T follicular helper cell (primary cell): Measurements from ENCODE around the gene NBEA.
"Not testable (repeated sequence)": the region's sequence is repeated elsewhere in the genome, so short reads cannot be mapped to it uniquely, and the experiment has no call there.

Experiments
- DNase-seq: peaks from one replicate; pipeline ENCODE4 v3.0.0-alpha.2; 2020; ENCODE audit warnings: low read depth

Gene NBEA

GRCh38 chr13:35058585-35058984 lies 116.5 kb downstream of the NBEA start:
- DNase-seq: not testable (repeated sequence)

DNA sequence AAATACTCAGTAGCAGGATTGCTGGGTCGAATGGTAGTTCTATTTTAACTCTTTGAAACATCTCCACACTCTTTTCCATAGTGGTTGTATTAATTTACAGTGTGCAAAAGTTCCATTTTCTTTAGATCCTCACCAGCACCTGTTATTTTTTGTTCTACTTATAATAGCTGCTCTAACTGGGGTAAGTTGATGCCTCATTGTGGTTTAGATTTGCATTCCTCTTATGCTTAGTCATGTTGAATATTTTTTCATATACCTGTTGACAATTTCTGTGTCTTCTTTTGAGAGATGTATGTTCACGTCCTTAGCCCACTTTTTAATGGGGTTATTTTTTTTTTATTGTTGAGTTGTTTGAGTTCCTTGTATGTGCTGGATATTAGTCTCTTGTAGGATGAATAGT lies 144.6 kb downstream of the NBEA start:
- DNase-seq: no peak

DNA sequence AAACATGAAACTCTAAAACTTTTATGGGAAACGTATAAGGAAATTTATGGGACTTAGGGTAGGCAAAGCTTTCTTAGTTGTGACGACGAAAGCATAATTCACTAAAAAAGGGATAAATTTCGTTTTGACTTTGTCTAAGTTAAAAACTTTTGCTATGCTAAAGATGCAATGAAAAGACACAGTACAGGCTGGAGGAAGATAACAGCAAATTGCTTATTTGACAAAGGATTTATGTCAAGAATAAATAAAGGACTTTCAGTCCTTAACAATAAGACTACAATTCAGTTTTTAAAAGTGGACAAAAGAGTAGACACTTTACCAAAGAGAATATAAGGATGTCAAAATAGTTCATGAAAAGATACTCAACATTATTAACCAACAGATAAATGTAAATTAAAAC lies 150.2 kb downstream of the NBEA start:
- DNase-seq: no peak

GRCh38 chr13:35092751-35093150 lies 150.7 kb downstream of the NBEA start:
- DNase-seq: no peak

- no peak for DNase-seq
These were observed 151.3 kb downstream of the NBEA start for GRCh38 chr13:35093356-35093755.

GRCh38 chr13:35106771-35107170 lies 164.7 kb downstream of the NBEA start:
- not testable (repeated sequence) for DNase-seq

- DNase-seq: no peak
These were observed 165.5 kb downstream of the NBEA start for GRCh38 chr13:35107535-35107934.

DNA sequence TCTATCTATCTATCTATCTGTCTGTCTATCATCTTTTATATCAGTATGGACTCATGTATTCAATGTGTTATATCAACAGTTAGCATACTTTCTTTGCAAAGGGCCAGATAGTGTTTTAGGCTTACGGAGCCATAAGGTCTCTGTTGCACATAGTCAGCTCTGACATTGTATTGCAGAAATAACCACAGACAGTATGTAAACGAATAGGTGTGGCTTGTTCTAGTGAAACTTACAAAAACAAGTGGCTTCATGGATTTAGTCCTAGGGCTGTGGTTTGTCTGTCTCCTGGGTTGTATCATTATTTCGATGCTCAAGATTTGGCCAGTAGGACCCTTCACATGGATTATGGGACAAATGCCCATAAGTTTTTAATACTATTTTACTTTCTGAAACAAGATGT lies 171.5 kb downstream of the NBEA start:
- DNase-seq: not testable (repeated sequence)

DNA sequence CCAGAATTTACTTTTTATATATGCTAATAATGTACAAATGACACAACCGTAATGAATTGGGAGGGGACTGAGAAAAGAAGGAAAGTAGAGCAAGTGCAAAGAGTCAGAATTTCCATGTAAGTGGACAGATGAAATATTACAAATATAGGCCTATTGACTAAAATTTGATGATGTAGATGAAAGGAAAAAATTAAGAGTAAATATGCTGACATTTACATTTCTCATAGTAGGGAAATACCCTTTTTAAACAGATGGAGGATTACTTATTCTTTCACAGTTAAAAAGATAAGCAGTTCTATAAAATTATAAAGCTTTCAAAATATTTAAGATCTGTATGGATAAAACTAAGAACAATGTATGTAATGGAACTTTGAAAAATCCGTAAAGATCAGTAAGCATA lies 185.4 kb downstream of the NBEA start:
- no peak for DNase-seq

DNA sequence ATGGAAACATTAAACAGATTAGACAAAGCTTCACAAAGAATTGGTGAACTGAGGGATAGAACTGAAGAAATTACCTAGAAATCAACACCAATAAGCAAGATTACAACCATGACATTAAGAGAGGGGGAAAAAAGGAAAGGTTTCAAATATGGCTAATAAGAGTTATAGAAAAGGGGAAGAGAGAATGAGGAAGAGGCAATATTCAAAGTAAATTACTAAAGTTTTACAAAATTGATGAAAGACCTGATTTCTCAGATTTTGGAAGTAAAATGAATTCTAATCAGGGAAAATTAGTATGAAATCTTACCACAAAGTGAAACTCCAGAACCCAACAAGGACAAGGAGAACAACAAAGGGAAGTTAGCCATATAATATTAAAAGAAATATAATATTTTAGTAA lies 187.4 kb downstream of the NBEA start:
- DNase-seq: no peak

GRCh38 chr13:35131471-35131870 lies 189.4 kb downstream of the NBEA start:
- DNase-seq: no peak

- no peak for DNase-seq
These were observed 194.5 kb downstream of the NBEA start for GRCh38 chr13:35136585-35136984.

GRCh38 chr13:35139591-35139990 lies 197.5 kb downstream of the NBEA start:
- no peak for DNase-seq

DNA sequence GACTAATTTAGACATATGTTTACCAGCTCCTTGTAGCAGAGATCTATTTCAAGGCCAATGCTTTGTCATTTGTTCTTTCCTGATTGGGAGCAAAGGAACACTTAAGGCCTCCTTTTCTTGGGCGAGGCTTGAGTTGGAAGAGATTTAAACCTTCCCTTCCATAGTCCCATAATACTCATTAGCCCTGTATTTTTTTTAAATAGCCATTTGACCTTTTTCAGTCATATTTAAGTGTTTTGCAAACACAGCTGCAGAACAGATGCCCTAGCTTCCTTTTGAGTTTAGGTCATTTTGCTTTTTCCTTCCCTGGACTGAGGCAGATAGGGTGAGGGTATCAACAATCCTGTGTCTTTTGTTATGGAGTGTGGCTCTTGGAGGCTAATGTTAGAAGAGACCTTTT lies 198.3 kb downstream of the NBEA start:
- no peak for DNase-seq

DNA sequence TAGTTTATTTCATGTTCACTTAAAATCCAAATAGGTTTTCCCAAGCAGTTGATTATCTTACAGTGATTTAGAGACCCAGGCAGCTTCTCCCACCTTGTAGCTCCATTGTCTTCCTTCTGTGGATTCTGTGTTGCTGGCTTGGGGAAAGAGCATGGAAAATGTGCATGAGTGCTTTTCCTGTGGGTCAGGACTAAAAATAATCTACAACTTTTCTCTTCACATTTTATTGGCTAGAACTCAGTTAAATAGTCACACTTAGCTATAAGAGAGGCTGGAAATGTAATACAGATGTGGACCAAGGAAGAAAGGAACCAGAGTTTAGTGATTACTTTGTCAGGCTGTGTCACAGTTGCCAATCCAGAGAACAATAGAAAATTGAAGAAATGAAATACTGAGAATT lies 198.8 kb downstream of the NBEA start:
- DNase-seq: no peak

DNA sequence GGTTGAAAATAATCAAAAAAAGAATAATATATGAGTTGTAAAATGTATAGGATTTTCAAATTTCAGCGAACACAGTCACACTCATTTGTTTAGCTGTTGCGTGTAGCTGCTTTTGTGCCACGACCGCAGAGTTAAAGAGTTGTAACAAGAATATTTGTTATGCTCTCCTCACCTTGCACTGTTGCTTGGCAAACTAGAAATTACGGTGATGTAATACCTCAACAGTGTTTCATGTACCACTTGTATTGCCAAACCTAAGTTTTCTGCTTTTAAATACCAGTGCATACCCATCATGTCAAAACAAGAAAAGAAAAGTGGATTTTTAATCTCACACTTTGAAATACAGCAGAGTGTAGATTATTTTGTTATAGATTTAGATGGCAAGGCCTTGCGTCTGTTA lies 201.1 kb downstream of the NBEA start:
- DNase-seq: no peak

- no peak for DNase-seq
These were observed 202.3 kb downstream of the NBEA start for GRCh38 chr13:35144166-35144890.

DNA sequence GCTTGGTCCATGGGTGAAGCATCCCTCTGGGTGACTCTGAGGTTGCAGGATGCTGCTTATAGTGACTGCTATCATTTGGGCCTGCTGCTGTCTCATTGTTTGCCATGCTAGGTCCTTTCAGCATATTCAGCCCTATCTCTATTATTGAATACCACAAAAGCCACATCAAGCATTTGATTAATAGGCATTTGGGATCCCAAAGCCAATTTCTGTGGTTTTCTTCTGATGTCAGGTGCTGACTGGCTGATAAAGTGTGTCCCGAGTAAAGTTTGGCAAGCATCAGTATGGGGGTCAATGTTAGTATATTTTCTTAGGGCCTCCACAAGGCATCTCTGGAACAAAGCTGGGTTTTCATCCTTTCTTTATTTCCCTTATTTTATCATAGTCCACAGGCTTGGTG lies 204.6 kb downstream of the NBEA start:
- DNase-seq: no peak

DNA sequence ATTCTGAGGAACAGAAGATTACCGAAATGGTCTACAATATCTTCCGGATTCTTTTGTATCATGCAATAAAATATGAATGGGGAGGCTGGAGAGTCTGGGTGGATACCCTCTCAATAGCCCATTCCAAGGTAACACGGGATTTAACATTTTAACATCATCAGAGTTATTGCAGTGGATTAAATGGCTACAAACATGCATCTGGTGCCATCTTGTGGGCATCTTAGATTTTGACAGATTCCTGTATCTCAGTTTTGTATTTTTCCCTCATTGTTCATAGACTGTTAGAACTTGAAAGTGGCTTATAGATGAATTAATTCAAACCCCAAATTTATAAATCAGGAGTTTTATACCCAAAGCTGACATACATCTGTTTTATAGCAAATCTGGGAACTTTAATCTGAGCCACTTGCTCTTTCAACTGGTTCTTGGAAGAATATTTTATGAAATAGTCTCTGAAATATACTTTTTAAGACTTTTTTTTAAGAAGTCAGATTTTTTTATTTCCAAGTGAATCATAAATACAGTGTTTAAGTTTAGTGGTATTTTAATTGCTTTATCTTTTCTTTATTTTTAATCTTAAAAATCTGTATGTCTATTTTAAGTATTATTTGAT lies 215.2 kb downstream of the NBEA start:
- no peak for DNase-seq

- DNase-seq: no peak
These were observed 217.0 kb downstream of the NBEA start for GRCh38 chr13:35159041-35159440.

DNA sequence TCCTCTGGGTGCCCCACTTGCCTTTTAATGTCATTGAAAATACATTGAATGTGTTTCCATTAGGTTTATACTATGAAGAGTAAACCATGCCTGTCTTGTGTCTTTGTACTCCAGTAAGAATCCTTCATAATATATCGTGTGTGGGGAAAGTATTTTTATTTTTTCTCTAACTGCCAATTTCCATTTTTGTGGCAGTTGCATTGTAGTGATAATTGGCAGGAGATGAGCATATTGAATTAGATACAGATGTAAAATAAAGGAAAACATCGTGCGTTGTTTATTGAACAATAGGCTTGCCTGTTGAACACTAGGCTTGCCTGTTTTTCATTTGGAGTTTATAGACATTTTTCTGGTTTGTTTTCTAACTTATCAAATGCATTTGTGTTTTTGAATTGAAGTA lies 218.8 kb downstream of the NBEA start:
- DNase-seq: no peak

DNA sequence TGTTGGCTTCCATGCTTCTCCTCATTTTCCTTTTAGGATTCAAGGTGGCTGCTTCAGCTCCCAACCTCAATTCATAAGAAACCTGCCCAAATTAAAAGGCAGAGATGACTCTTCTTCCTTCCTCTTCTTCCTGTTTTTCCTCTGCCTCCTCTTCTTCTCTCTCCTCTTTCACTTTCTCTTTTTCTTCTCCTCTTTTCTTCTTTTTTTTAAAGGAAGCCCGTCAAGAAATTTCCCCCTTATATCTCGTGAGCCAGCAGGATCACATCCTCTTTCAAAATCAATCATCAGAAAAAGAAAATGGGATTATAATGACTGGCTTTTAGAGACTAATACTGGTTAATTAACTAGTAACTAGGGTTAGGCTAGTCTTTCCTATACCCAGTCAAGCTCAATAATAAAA lies 220.3 kb downstream of the NBEA start:
- DNase-seq: no peak

GRCh38 chr13:35163674-35164073 lies 221.6 kb downstream of the NBEA start:
- DNase-seq: no peak

- DNase-seq: no peak
These were observed 222.4 kb downstream of the NBEA start for GRCh38 chr13:35164324-35164932.
